Measurements from ENCODE around the gene SLC35G2. TPM values are rescaled to one million over a fixed set of nuclear protein-coding genes. Genes with fewer than 3 reads are reported as not detected.
"Not testable (repeated sequence)": the region's sequence is repeated elsewhere in the genome, so short reads cannot be mapped to it uniquely, and the experiment has no call there.

The SLC35G2 gene
- total RNA-seq, 1 experiment from 2014 or later = 1.8 TPM

GRCh38 chr3:136898549-136898948 lies 79.6 kb downstream of the SLC35G2 start:
- intact Hi-C loops (cut with micrococcal nuclease) = no loop called here

GRCh38 chr3:136898954-136899353 lies 80.0 kb downstream of the SLC35G2 start:
- Histone ChIP-seq H3K27me3 (ENCODE audit: low read length) (no peaks in the 10 kb centered on the region), H4K20me1 (ENCODE audit: low read length) (no peaks in the 10 kb centered on the region), H3K4me1 (ENCODE audit: insufficient read depth, low read length) (peaks cover 5% of the 10 kb centered on the region), H3K9me2 (replicated peaks; ENCODE audit: low read length) (no peaks in the 10 kb centered on the region), H3K27ac (ENCODE audit: low read length) (no peak overlapping the region), H3K4me2 (ENCODE audit: low read length) (no peak overlapping the region), H3K79me2 (ENCODE audit: low read length) (peaks cover 95% of the 10 kb centered on the region), H2AFZ (ENCODE audit: low read length) (no peak overlapping the region), H3F3A (ENCODE audit: low read length, unreplicated experiment) (no peaks in the 10 kb centered on the region), H3K4me3 (ENCODE audit: low read length) (no peak overlapping the region), H3K9me3 (ENCODE audit: low read length) (no peaks in the 10 kb centered on the region), H3K36me3 (ENCODE audit: low read depth, low read length) (peaks cover 7% of the 10 kb centered on the region; the same call in 1 of the 2 replicates), H3K9ac (ENCODE audit: low read length) (no peak overlapping the region)
- no peak for DNase-seq
- BruUV-seq (replicated peaks) = no TSS peak
- ChIA-PET POLR2A (ENCODE audit: unreplicated experiment) (no interaction called here), CTCF (no interaction called here)
- intact Hi-C loops (cut with micrococcal nuclease) = no loop called here
- no peak for TF ChIP-seq EZH2 (IDR thresholded peaks at IDR 0.05; ENCODE audit: low read length, unreplicated experiment)
- no peak for TF ChIP-seq EZH2phosphoT487 (IDR thresholded peaks at IDR 0.05; ENCODE audit: borderline replicate concordance, low read length)
- TF ChIP-seq, protein P1, sequence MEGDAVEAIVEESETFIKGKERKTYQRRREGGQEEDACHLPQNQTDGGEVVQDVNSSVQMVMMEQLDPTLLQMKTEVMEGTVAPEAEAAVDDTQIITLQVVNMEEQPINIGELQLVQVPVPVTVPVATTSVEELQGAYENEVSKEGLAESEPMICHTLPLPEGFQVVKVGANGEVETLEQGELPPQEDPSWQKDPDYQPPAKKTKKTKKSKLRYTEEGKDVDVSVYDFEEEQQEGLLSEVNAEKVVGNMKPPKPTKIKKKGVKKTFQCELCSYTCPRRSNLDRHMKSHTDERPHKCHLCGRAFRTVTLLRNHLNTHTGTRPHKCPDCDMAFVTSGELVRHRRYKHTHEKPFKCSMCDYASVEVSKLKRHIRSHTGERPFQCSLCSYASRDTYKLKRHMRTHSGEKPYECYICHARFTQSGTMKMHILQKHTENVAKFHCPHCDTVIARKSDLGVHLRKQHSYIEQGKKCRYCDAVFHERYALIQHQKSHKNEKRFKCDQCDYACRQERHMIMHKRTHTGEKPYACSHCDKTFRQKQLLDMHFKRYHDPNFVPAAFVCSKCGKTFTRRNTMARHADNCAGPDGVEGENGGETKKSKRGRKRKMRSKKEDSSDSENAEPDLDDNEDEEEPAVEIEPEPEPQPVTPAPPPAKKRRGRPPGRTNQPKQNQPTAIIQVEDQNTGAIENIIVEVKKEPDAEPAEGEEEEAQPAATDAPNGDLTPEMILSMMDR (conservative IDR thresholded peaks at IDR 0.05; ENCODE audit: low read depth, low read length) = no peak
- ATAC-seq = no peak

More at GRCh38 chr3:136898549-136898948, 79.6 kb downstream of the SLC35G2 start:
- Histone ChIP-seq H3K27me3 (ENCODE audit: low read length) (no peaks in the 10 kb centered on the region), H3K9ac (ENCODE audit: low read length) (no peak overlapping the region), H3K9me2 (replicated peaks; ENCODE audit: low read length) (no peaks in the 10 kb centered on the region), H3K4me2 (ENCODE audit: low read length) (no peak overlapping the region), H4K20me1 (ENCODE audit: low read length) (no peaks in the 10 kb centered on the region), H3F3A (ENCODE audit: low read length, unreplicated experiment) (no peaks in the 10 kb centered on the region), H3K79me2 (ENCODE audit: low read length) (peaks cover 95% of the 10 kb centered on the region), H2AFZ (ENCODE audit: low read length) (no peak overlapping the region), H3K4me1 (ENCODE audit: insufficient read depth, low read length) (peaks cover 9% of the 10 kb centered on the region), H3K36me3 (ENCODE audit: low read depth, low read length) (peaks cover 7% of the 10 kb centered on the region; the same call in 1 of the 2 replicates), H3K27ac (ENCODE audit: low read length) (no peak overlapping the region), H3K9me3 (ENCODE audit: low read length) (no peaks in the 10 kb centered on the region), H3K4me3 (ENCODE audit: low read length) (no peak overlapping the region)
- no peak for DNase-seq
- ChIA-PET POLR2A (ENCODE audit: unreplicated experiment) (no interaction called here), CTCF (no interaction called here)
- no peak for ATAC-seq
- TF ChIP-seq, protein P1 (conservative IDR thresholded peaks at IDR 0.05; ENCODE audit: low read depth, low read length) = no peak
- BruUV-seq (replicated peaks) = no TSS peak

GRCh38 chr3:136899622-136900158 lies 80.8 kb downstream of the SLC35G2 start:
- TF ChIP-seq, protein P1 (conservative IDR thresholded peaks at IDR 0.05; ENCODE audit: low read depth, low read length) = no peak
- TF ChIP-seq EZH2 (IDR thresholded peaks at IDR 0.05; ENCODE audit: low read length, unreplicated experiment) = no peak
- no peak for TF ChIP-seq EZH2phosphoT487 (IDR thresholded peaks at IDR 0.05; ENCODE audit: borderline replicate concordance, low read length)
- intact Hi-C loops (cut with micrococcal nuclease) = no loop called here
- DNase-seq = no peak
- ATAC-seq = no peak
- ChIA-PET CTCF (no interaction called here), POLR2A (ENCODE audit: unreplicated experiment) (no interaction called here)
- Histone ChIP-seq H4K20me1 (ENCODE audit: low read length) (no peaks in the 10 kb centered on the region), H3K4me3 (ENCODE audit: low read length) (no peak overlapping the region), H3K27ac (ENCODE audit: low read length) (no peak overlapping the region), H3K4me1 (ENCODE audit: insufficient read depth, low read length) (no peaks in the 10 kb centered on the region), H2AFZ (ENCODE audit: low read length) (no peak overlapping the region), H3K9me2 (replicated peaks; ENCODE audit: low read length) (no peaks in the 10 kb centered on the region), H3K36me3 (ENCODE audit: low read depth, low read length) (peaks cover 11% of the 10 kb centered on the region; the same call in 1 of the 2 replicates), H3K9me3 (ENCODE audit: low read length) (no peaks in the 10 kb centered on the region), H3K27me3 (ENCODE audit: low read length) (no peaks in the 10 kb centered on the region), H3K4me2 (ENCODE audit: low read length) (no peak overlapping the region), H3K79me2 (ENCODE audit: low read length) (peaks cover 95% of the 10 kb centered on the region), H3F3A (ENCODE audit: low read length, unreplicated experiment) (no peaks in the 10 kb centered on the region), H3K9ac (ENCODE audit: low read length) (no peak overlapping the region)
- BruUV-seq (replicated peaks) = no TSS peak

GRCh38 chr3:136900694-136901093 lies 81.8 kb downstream of the SLC35G2 start:
- H3K4me3 ChIP-seq (ENCODE audit: low read length); H3K9me2 ChIP-seq (replicated peaks; ENCODE audit: low read length); ATAC-seq; DNase-seq; BruUV-seq (replicated peaks); POLR2A ChIA-PET (ENCODE audit: unreplicated experiment); H3K4me1 ChIP-seq (ENCODE audit: insufficient read depth, low read length); H4K20me1 ChIP-seq (ENCODE audit: low read length); H3K9ac ChIP-seq (ENCODE audit: low read length); H3K4me2 ChIP-seq (ENCODE audit: low read length); H3K27me3 ChIP-seq (ENCODE audit: low read length); H3F3A ChIP-seq (ENCODE audit: low read length, unreplicated experiment); H3K9me3 ChIP-seq (ENCODE audit: low read length); CTCF ChIA-PET; H3K27ac ChIP-seq (ENCODE audit: low read length); intact Hi-C loops (cut with micrococcal nuclease); H2AFZ ChIP-seq (ENCODE audit: low read length): not testable (repeated sequence)
- peaks cover 96% of the 10 kb centered on the region for H3K79me2 ChIP-seq (ENCODE audit: low read length)
- H3K36me3 ChIP-seq (ENCODE audit: low read depth, low read length) = peaks cover 12% of the 10 kb centered on the region; the same call in 1 of the 2 replicates

Measured in PC-3 (cell line).